Upper lobe of right lung (tissue), 1 donor: ENCODE results near the gene MLF2. TPM values are rescaled to one million over a fixed set of nuclear protein-coding genes. Genes with fewer than 3 reads are reported as not detected.

ENCODE experiments used
- ATAC-seq: fragments of 200-7000 bp; cut with Tn5 transposase; one replicate; pipeline ENCODE4 v1.9.1; 2020; ENCODE audit warnings: mild to moderate bottlenecking, moderate library complexity
- DNase-seq: peaks from one replicate; pipeline ENCODE4 v3.0.0-alpha.2; 2020
- H3K27ac ChIP-seq: fragments of 200-600 bp; one replicate; pipeline ENCODE4 v1.8.0; 2022
- H3K27me3 ChIP-seq: fragments of 200-600 bp; one replicate; pipeline ENCODE4 v1.8.0; 2022; ENCODE audit warnings: mild to moderate bottlenecking
- H3K36me3 ChIP-seq: fragments of 200-600 bp; one replicate; pipeline ENCODE4 v1.8.0; 2022
- H3K4me1 ChIP-seq: fragments of 200-600 bp; one replicate; pipeline ENCODE4 v1.8.0; 2022
- H3K4me3 ChIP-seq: fragments of 200-600 bp; one replicate; pipeline ENCODE4 v1.8.0; 2022; ENCODE audit warnings: mild to moderate bottlenecking
- H3K9me3 ChIP-seq: fragments of 200-600 bp; one replicate; pipeline ENCODE4 v1.8.0; 2022
- CTCF ChIP-seq: fragments of 200-600 bp; IDR thresholded peaks from one replicate; pipeline ENCODE4 v1.8.0; 2022; ENCODE audit warnings: antibody characterized with exemption
- intact Hi-C: fragments of 100-400 bp; cut with DNase I; formaldehyde crosslinking; loops from one replicate; pipeline ENCODE4 v1.11.0; 2022
- total RNA-seq: library from RNA; stranded (reverse); fragmentation: NEBNext Ultra II Directional; extraction: Animal tissue kit (Norgen Biotek cat#: 25700); gene quantifications from one replicate; pipeline ENCODE4 v1.2.1, GENCODE V29; 2021
- donor health status: DM: no; HTN: yes; CAD: no; lungs with severe emphysema.

Gene MLF2
- total RNA-seq, 1 donor from 2014 or later: 118 TPM

GRCh38 chr12:6784761-6785160 is 31.8 kb upstream of the MLF2 start:
- Histone ChIP-seq H3K9me3 (no peaks in the 10 kb centered on the region), H3K4me1 (peaks cover 17% of the 10 kb centered on the region), H3K27ac (no peak overlapping the region), H3K36me3 (no peaks in the 10 kb centered on the region), H3K4me3 (no peak overlapping the region), H3K27me3 (no peaks in the 10 kb centered on the region)
- ATAC-seq (no peak), DNase-seq (no peak)
- intact Hi-C loops: no loop called here
- TF ChIP-seq CTCF: no peak

DNA sequence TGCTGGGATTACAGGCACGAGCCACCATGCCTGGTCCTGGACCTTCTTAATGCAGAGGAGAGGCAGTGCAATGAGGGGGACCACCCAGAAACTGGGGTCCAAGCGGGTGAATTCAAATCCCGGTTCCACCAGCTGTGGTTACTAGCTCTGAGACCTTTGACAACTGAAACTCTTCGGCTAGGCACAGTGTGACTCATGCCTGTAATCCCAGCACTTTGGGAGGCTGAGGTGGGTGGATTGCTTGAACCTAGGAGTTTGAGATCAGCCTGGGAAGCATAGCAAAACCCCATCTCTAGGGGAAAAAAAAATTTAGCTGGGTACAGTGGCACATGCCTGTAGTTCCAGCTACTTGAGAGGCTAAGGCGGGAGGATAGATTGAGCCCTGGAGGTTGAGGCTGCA is 31.4 kb upstream of the MLF2 start:
- H3K27ac ChIP-seq: no peak overlapping the region
- no peak for TF ChIP-seq CTCF
- no peak overlapping the region for H3K4me3 ChIP-seq
- H3K27me3 ChIP-seq: no peaks in the 10 kb centered on the region
- intact Hi-C loops: no loop called here
- no peaks in the 10 kb centered on the region for H3K9me3 ChIP-seq
- H3K36me3 ChIP-seq: no peaks in the 10 kb centered on the region
- H3K4me1 ChIP-seq: peaks cover 18% of the 10 kb centered on the region
- ATAC-seq (no peak), DNase-seq (no peak)

DNA sequence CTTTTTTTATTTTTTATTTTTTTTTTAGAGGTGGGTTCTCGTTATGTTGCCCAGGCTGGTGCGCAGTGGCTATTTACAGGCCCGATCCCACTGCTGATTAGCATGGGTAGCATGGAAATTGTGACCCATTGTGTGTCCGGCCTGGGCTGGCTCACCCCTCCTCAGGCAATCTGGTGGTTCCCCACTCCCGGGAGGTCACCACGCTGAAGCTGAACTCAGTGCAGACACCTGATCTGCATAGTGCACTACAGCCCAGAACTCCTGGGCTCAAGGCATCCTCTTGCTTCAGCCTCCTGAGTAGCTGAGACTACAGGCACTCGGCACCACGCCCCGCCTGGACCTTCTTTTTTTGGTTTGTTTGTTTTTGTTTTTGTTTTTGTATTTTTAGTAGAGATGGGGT is 30.9 kb upstream of the MLF2 start:
- H3K4me1 ChIP-seq: peaks cover 18% of the 10 kb centered on the region
- no peaks in the 10 kb centered on the region for H3K27me3 ChIP-seq
- no peak overlapping the region for H3K27ac ChIP-seq
- H3K4me3 ChIP-seq: no peak overlapping the region
- ATAC-seq (no peak), DNase-seq (no peak)
- no peaks in the 10 kb centered on the region for H3K9me3 ChIP-seq
- no peaks in the 10 kb centered on the region for H3K36me3 ChIP-seq
- intact Hi-C loops: no loop called here
- no peak for TF ChIP-seq CTCF

DNA sequence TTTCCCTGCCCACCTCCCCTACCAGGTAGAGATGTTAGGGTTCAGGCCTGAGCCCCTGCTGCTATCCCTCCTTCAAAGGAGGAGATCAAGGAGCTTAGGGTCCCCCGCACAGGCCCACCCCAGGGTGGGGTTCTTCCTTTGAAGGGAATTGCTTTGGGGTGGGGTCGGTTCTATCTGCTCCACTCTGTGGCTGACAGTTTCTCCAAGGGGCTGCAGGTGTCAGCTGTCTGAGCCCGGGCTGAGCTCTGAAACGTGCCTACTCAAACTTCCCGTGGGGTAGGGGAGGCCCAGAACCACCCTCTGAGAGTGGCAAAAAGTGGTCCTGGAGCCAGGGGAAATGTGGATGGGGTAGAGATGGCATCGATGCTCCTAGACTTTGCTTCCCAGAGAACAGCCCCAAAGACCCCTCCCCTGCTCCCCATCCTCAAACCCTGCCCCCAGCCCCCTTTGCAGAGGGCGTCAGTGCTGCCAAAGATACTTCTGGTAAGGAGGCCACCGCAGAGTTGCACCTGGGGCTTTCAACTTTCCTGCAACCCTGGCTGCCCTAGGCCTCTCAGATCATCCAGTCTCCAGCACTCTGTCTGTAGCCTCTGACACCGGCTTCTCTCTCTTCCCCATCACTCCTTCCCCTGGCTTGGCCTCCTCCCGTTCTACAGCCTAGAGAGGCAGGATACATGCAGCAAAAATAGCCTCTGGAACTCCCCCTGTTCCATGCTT is 30.1 kb upstream of the MLF2 start:
- Histone ChIP-seq H3K4me1 (peaks cover 20% of the 10 kb centered on the region), H3K27ac (no peak overlapping the region), H3K27me3 (no peaks in the 10 kb centered on the region), H3K9me3 (no peaks in the 10 kb centered on the region), H3K4me3 (no peak overlapping the region), H3K36me3 (no peaks in the 10 kb centered on the region)
- no peak for ATAC-seq
- no peak for TF ChIP-seq CTCF
- intact Hi-C loops: no loop called here
- DNase-seq: no peak

DNA sequence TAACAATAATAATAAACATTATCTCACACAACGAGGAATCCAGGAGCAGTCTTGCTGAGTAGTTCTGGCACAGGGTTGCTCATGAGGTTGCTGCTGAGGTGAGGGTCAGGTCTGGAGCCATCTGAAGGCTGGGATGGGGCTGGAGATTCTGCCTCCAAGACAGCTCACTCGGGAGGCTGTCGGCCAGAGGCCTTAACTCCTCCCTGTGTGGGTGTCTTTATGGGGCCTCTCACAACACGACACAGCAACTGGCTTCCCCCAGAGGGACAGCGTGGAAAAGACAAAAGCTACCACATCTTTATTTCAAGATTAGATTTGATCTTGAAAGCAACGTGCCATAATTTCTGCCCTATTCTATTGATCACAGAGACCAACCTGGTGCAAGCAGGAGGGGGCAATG is 29.2 kb upstream of the MLF2 start:
- H3K36me3 ChIP-seq: no peaks in the 10 kb centered on the region
- DNase-seq (no peak), ATAC-seq (no peak)
- H3K4me3 ChIP-seq: no peak overlapping the region
- H3K27ac ChIP-seq: no peak overlapping the region
- no peaks in the 10 kb centered on the region for H3K27me3 ChIP-seq
- H3K4me1 ChIP-seq: peaks cover 15% of the 10 kb centered on the region
- no peaks in the 10 kb centered on the region for H3K9me3 ChIP-seq
- no peak for TF ChIP-seq CTCF
- intact Hi-C loops: no loop called here

DNA sequence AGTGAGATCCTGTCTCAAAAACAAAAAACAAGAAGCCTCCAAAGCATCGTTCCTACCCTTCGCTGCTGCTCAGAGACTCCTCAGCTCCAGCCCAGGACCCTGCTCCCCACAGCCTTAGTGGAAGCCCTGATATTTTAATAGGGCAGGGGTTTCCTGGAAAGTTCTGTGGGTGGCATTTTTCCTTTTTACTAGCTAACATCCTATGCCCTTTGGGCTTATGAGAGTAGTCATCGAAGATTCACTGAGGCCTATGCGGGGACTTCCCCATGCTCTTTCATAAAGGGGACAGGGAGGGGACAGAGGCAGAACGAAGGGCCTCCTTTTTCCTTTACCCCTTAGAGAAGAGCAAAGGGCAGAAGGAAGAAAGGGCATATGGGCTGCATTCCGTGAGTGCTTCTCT is 27.6 kb upstream of the MLF2 start:
- no peaks in the 10 kb centered on the region for H3K27me3 ChIP-seq
- no peak for TF ChIP-seq CTCF
- H3K36me3 ChIP-seq: no peaks in the 10 kb centered on the region
- no peak overlapping the region for H3K27ac ChIP-seq
- no peaks in the 10 kb centered on the region for H3K9me3 ChIP-seq
- H3K4me3 ChIP-seq: no peak overlapping the region
- DNase-seq (no peak), ATAC-seq (no peak)
- peaks cover 10% of the 10 kb centered on the region for H3K4me1 ChIP-seq
- intact Hi-C loops: no loop called here
